Stimulated activated CD8-positive, alpha-beta memory T cell treated with anti-CD3 and anti-CD28 coated beads, Interleukin-2, amount 100 ng/mL, for 48 hours (primary cell): Measurements from ENCODE around the gene ZFC3H1.

Experiments
- DNase-seq, 2 donors: peaks; one replicate each; pipeline ENCODE4 v3.0.0-alpha.2; 2020; ENCODE audit warnings: low read depth in 2 of 2

ZFC3H1 gene

DNA sequence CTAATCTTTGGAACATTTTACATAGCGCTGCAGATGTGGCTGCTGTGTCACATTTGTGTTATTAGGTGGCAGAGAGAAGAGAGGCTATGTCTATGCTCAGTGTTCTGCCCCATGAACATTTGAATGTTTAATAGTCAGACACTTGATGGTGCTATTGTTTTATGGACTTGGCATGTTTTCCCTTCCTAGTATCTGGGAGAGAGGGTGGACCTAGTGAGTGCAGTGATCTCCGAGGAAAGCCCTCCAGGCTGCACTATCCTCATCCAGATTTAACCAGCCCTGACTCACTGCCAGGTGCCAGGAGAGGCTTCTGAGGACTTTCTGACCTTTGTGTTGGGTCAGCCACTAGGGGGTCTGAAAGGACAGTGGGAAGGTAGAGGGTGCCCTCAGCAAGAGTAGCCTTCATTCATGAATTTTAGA, 24.3 kb downstream of the ZFC3H1 start:
- DNase-seq, result no peak

GRCh38 chr12:71638499-71638898, 25.1 kb downstream of the ZFC3H1 start:
- DNase-seq, result no peak

- no peak for DNase-seq
Measured at GRCh38 chr12:71636704-71637115, 26.9 kb downstream of the ZFC3H1 start.

- no peak for DNase-seq
Measured at GRCh38 chr12:71627438-71628002, 36.1 kb downstream of the ZFC3H1 start.

GRCh38 chr12:71626768-71627167, 36.9 kb downstream of the ZFC3H1 start:
- no peak for DNase-seq

GRCh38 chr12:71626098-71626497, 37.5 kb downstream of the ZFC3H1 start:
- DNase-seq, result no peak

- no peak for DNase-seq
Measured at GRCh38 chr12:71625476-71625875, 38.2 kb downstream of the ZFC3H1 start.

DNA sequence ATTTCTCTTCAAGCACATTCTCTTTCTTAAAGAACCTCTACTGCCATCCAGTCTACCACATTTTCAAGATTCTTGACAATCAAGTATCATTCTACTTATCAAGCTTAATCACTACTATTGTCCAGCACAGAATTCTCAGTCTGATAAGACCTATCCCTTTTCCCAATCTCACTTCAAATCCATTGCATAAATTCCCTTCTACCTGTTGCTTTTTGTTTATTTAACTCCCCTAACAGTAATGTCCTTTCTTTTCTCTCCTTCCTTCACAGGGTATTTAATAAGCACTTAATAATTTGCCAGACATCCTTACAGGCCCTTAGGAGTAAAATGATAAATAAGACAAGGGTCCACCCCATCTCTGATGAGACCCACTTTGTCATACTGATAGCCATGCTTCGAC, 41.7 kb downstream of the ZFC3H1 start:
- DNase-seq, result no peak

DNA sequence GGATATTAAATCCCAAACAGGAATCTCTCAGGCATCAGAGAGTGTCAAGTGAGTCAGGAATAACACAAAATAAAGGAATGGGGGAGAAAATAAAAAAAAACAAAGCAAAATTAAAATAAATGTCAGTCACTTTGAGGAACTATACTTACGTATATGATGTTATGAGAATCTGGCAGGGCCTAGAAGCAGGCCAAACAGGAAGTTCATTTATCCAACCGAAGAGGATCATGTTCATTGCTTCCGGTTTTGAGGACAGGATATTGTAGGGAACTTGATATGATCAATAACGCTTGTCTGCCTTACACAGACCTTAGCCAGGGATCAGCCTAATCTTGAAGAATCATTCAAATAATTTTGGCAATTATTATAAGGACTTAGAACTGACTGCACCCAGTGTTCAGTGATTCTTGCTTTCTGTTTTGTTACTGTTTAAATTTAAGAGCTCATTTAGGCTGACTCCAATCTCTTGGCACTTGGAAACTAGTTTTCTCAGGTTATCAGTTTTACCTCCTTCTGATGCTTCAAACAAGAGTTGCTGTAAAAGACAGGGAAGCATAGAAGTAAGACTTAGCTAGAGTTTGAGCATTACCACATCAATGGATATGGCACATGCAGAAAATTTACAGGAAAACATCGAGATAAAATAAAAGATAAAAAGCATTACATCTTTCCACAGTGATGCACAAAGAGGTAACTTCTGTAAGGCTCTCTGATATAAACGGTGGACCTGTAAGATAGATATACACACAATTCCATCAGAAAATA, 53.4 kb downstream of the ZFC3H1 start:
- DNase-seq, result no peak

- DNase-seq, result no peak
Measured at GRCh38 chr12:71607494-71608330, 55.9 kb downstream of the ZFC3H1 start.

- DNase-seq, result no peak
Measured at GRCh38 chr12:71605039-71605438, 58.6 kb downstream of the ZFC3H1 start.

- no peak for DNase-seq
Measured at GRCh38 chr12:71602761-71603577, 60.7 kb downstream of the ZFC3H1 start.

DNA sequence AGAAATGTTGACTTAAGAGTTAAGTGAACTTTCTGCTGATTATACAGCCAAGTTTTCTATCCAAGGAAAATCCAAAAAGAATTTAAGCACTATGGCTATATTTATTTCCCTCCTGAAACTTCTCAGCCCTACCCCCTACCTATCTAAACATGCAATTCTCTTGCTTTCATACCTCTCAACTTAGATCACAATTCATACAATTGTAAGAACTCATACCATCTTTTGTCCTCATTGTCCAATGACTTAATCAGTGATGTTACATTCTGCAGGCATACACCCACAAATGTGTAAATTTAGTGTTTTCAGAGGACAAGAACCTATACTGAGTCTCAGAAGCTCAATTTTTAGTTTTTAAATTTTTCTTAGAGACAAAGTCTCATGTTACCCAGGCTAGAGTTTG, 62.1 kb downstream of the ZFC3H1 start:
- no peak for DNase-seq

GRCh38 chr12:71599210-71599609, 64.4 kb downstream of the ZFC3H1 start:
- no peak for DNase-seq

GRCh38 chr12:71594214-71594948, 69.3 kb downstream of the ZFC3H1 start:
- no peak for DNase-seq

DNA sequence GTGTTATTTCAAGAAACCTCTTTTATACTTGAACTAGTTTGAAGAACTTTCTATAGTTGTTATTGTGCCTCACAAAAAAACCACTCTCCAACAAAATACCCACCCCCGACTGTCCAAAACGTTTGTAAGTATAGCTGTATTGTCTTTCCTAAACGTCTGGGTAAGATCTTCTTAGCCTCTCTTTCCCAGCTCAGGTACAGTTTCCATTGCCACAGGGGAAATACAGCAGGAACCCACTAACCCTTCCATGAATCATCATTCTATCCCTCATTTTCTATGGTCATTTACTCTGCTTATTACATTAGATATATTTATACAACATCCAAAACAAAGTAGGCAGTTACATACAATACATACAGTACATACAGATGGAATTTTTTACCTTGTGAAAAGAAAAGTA, 70.8 kb downstream of the ZFC3H1 start:
- no peak for DNase-seq

GRCh38 chr12:71591601-71592000, 72.0 kb downstream of the ZFC3H1 start:
- DNase-seq, result no peak

DNA sequence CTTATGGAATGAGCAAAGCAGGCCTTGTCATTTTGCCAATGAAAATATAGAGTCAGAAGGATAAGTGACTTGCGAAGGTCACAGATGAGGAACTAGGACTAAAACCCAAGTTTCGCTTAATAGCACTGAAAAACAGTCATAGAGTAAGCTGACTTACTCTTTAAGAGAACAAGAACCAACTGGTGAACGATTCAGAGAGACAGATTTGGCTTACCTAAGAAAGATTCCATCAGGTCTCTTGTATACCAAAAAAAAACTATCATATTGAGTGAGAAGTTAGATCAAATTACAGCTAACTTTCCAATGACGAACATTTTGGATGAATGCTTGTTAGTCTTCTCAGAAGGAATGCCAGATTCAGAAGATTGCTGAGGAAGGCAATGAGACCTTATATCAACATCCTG, 74.2 kb downstream of the ZFC3H1 start:
- DNase-seq, result no peak

GRCh38 chr12:71587012-71587411, 76.6 kb downstream of the ZFC3H1 start:
- DNase-seq, result no peak

- DNase-seq, result no peak
Measured at GRCh38 chr12:71585218-71585617, 78.4 kb downstream of the ZFC3H1 start.

GRCh38 chr12:71584356-71584755, 79.3 kb downstream of the ZFC3H1 start:
- DNase-seq, result no peak
